Left cardiac atrium (tissue), 2 donors: Measurements from ENCODE around the gene HERPUD2. TPM values are rescaled to one million over a fixed set of nuclear protein-coding genes. Genes with fewer than 3 reads are reported as not detected.

Experiments used
- total RNA-seq, 2 donors: library from RNA; stranded (reverse); fragmentation: NEBNext Ultra II Directional; extraction: Animal tissue kit (Norgen Biotek cat#: 25700); gene quantifications; one replicate each; pipeline ENCODE4 v1.2.1, GENCODE V29; 2021
- donor health status: DM: no; HTN: yes; CAD: no; lungs with severe emphysema.
- donor health status: DM: yes; HTN: yes; CAD: no.

HERPUD2 gene
- total RNA-seq, 2 donors from 2014 or later: 15.6 to 17.3 TPM

Other genes starting within 250 kb of the HERPUD2 start
- gene SEPTIN7, start 105.9 kb upstream of the HERPUD2 start, total RNA-seq: 100 to 1,000 TPM; 178 to 206 TPM